H9 (cell line): ENCODE data around the gene GLB1L2. TPM values are rescaled to one million over a fixed set of nuclear protein-coding genes. Genes with fewer than 3 reads are reported as not detected.
A peak's percentile ranks its signal among the peaks of the same experiment; 100 is the strongest.

Experiments
- DNase-seq: peaks from one replicate; pipeline ENCODE4 v3.0.0-alpha.2; 2017
- H2AFZ ChIP-seq: one replicate; pipeline ENCODE4 v1.6.1; 2013; ENCODE audit warnings: mild to moderate bottlenecking, low read length, control low read depth, moderate library complexity
- H2AK5ac ChIP-seq: 2 replicates; pipeline ENCODE4 v1.6.1; 2013; ENCODE audit warnings: low read length, control low read depth, mixed read lengths; ENCODE audit not compliant: insufficient read length
- H2BK120ac ChIP-seq: one replicate; pipeline ENCODE4 v1.6.1; 2013; ENCODE audit warnings: low read depth, mild to moderate bottlenecking, low read length, control low read depth, inconsistent platforms; ENCODE audit not compliant: poor library complexity, severe bottlenecking
- H2BK12ac ChIP-seq: 2 replicates; pipeline ENCODE4 v1.6.1; 2013; ENCODE audit warnings: low read length, control low read depth, mixed read lengths, low read depth; ENCODE audit not compliant: insufficient read length
- H2BK15ac ChIP-seq: 2 replicates; pipeline ENCODE4 v1.6.1; 2013; ENCODE audit warnings: low read depth, low read length, control low read depth
- H2BK20ac ChIP-seq: one replicate; pipeline ENCODE4 v1.6.1; 2013; ENCODE audit warnings: low read depth, mild to moderate bottlenecking, low read length, control low read depth, inconsistent platforms; ENCODE audit not compliant: poor library complexity, severe bottlenecking
- H2BK5ac ChIP-seq: 2 replicates; pipeline ENCODE4 v1.6.1; 2013; ENCODE audit warnings: low read length, control low read depth, mixed read lengths; ENCODE audit not compliant: insufficient read length
- H3K14ac ChIP-seq: 2 replicates; pipeline ENCODE4 v1.6.1; 2013; ENCODE audit warnings: low read length, control low read depth; ENCODE audit not compliant: insufficient read depth
- H3K18ac ChIP-seq: 2 replicates; pipeline ENCODE4 v1.6.1; 2013; ENCODE audit warnings: low read depth, mild to moderate bottlenecking, mixed read lengths, low read length, control low read depth; ENCODE audit not compliant: insufficient read length
- H3K23ac ChIP-seq: 2 replicates; pipeline ENCODE4 v1.6.1; 2013; ENCODE audit warnings: low read length, control low read depth, mixed read lengths, low read depth; ENCODE audit not compliant: insufficient read length
- H3K23me2 ChIP-seq: 2 replicates; pipeline ENCODE4 v1.6.1; 2013; ENCODE audit warnings: low read depth, mild to moderate bottlenecking, mixed read lengths, low read length, control low read depth; ENCODE audit not compliant: insufficient read length, poor library complexity, severe bottlenecking
- H3K27ac ChIP-seq: 2 replicates; pipeline ENCODE4 v1.5.1; 2013; ENCODE audit warnings: low read length, control low read depth, mixed read lengths, low read depth; ENCODE audit not compliant: insufficient read length
- H3K27me3 ChIP-seq: 2 replicates; pipeline ENCODE4 v1.6.1; 2013; ENCODE audit warnings: low read length, control low read depth, inconsistent platforms; ENCODE audit not compliant: insufficient read depth
- H3K4ac ChIP-seq: 2 replicates; pipeline ENCODE4 v1.6.1; 2013; ENCODE audit warnings: low read depth, mild to moderate bottlenecking, control low read depth, inconsistent platforms, low read length, moderate library complexity
- H3K4me1 ChIP-seq: 2 replicates; pipeline ENCODE4 v1.6.1; 2013; ENCODE audit warnings: low read length, control low read depth, inconsistent platforms; ENCODE audit not compliant: insufficient read depth
- H3K4me2 ChIP-seq: 2 replicates; pipeline ENCODE4 v1.6.1; 2013; ENCODE audit warnings: low read length, control low read depth, mixed read lengths; ENCODE audit not compliant: insufficient read length, insufficient read depth
- H3K56ac ChIP-seq: 2 replicates; pipeline ENCODE4 v1.6.1; 2013; ENCODE audit warnings: low read depth, mild to moderate bottlenecking, mixed read lengths, low read length, control low read depth; ENCODE audit not compliant: insufficient read length
- H3K79me1 ChIP-seq: 2 replicates; pipeline ENCODE4 v1.6.1; 2013; ENCODE audit warnings: low read depth, mild to moderate bottlenecking, moderate library complexity, low read length, control low read depth, inconsistent platforms; ENCODE audit not compliant: insufficient read depth, poor library complexity, severe bottlenecking
- H3K79me2 ChIP-seq: 2 replicates; pipeline ENCODE4 v1.6.1; 2013; ENCODE audit warnings: low read length, control low read depth, inconsistent platforms; ENCODE audit not compliant: insufficient read depth
- H3K9ac ChIP-seq: 2 replicates; pipeline ENCODE4 v1.6.1; 2013; ENCODE audit warnings: low read length, control low read depth, mixed read lengths; ENCODE audit not compliant: insufficient read length; ENCODE audit errors: extremely low read depth
- H3K9me3 ChIP-seq: one replicate; pipeline ENCODE4 v1.6.1; 2013; ENCODE audit warnings: low read depth, low read length, inconsistent platforms; ENCODE audit not compliant: control insufficient read depth
- H3T11ph ChIP-seq: one replicate; pipeline ENCODE4 v1.6.1; 2013; ENCODE audit warnings: mild to moderate bottlenecking, low read length, control low read depth, inconsistent platforms
- H4K20me1 ChIP-seq: one replicate; pipeline ENCODE4 v1.6.1; 2013; ENCODE audit not compliant: control insufficient read depth, insufficient read length, insufficient read depth
- H4K5ac ChIP-seq: 2 replicates; pipeline ENCODE4 v1.6.1; 2013; ENCODE audit warnings: low read depth, mild to moderate bottlenecking, mixed read lengths, low read length, control low read depth; ENCODE audit not compliant: insufficient read length
- H4K8ac ChIP-seq: replicated peaks from 2 replicates; pipeline ENCODE4 v1.6.1; 2013; ENCODE audit warnings: low read length, control low read depth, mixed read lengths, low read depth; ENCODE audit not compliant: insufficient read length
- H4K91ac ChIP-seq: 2 replicates; pipeline ENCODE4 v1.6.1; 2013; ENCODE audit warnings: low read depth, mild to moderate bottlenecking, moderate library complexity, mixed read lengths, low read length, control low read depth; ENCODE audit not compliant: insufficient read length
- H3K27ac Mint-ChIP-seq, 3 experiments: 2 replicates in 2 of 3; 3 replicates in 1 of 3; pipeline ENCODE4 v1.8.0; 2020 to 2021; ENCODE audit warnings: mixed read lengths in 3 of 3, mild to moderate bottlenecking in 1 of 3, moderate library complexity in 1 of 3
- H3K27me3 Mint-ChIP-seq: 2 replicates; pipeline ENCODE4 v1.8.0; 2021; ENCODE audit warnings: low read depth, mild to moderate bottlenecking, moderate library complexity, mixed read lengths
- H3K36me3 Mint-ChIP-seq, 3 experiments: 2 replicates in 2 of 3; 3 replicates in 1 of 3; pipeline ENCODE4 v1.8.0; 2020 to 2021; ENCODE audit warnings: low read depth in 3 of 3, mixed read lengths in 3 of 3; ENCODE audit not compliant: insufficient read depth in 1 of 3
- H3K4me1 Mint-ChIP-seq, 2 experiments: 2 replicates each; pipeline ENCODE4 v1.8.0; 2020; ENCODE audit warnings: mixed read lengths in 2 of 2
- H3K4me3 Mint-ChIP-seq, 2 experiments: 2 replicates in 1 of 2; 3 replicates in 1 of 2; pipeline ENCODE4 v1.8.0; 2020 to 2021; ENCODE audit warnings: mild to moderate bottlenecking in 2 of 2, mixed read lengths in 2 of 2, moderate library complexity in 1 of 2
- H3K9me3 Mint-ChIP-seq, 2 experiments: 2 replicates in 1 of 2; 3 replicates in 1 of 2; pipeline ENCODE4 v1.8.0; 2020; ENCODE audit warnings: mild to moderate bottlenecking in 2 of 2, mixed read lengths in 2 of 2, moderate library complexity in 1 of 2
- WGBS: extraction: QIAGEN DNeasy Blood & Tissue Kit; methylation state at CpG from one replicate; pipeline ENCODE4 v1.1.7; 2013; ENCODE audit warnings: missing lambda C conversion rate, low lambda C conversion rate, mixed read lengths; ENCODE audit not compliant: insufficient read length; ENCODE audit errors: extremely low coverage; 5-methylcytosine and 5-hydroxymethylcytosine counted together
- total RNA-seq: library from RNA; stranded (reverse); gene quantifications from 2 replicates; pipeline ENCODE4 v1.2.1, GENCODE V29; 2021
- TF ChIP-seq, protein P1 (sequence below): fragments of 200-600 bp; sonication (generic); conservative IDR thresholded peaks from 3 replicates; pipeline ENCODE4 v1.8.0; 2021; ENCODE audit warnings: antibody characterized with exemption, mild to moderate bottlenecking

GLB1L2 gene
- total RNA-seq, 1 experiment from 2014 or later = 2.4 TPM

DNA sequence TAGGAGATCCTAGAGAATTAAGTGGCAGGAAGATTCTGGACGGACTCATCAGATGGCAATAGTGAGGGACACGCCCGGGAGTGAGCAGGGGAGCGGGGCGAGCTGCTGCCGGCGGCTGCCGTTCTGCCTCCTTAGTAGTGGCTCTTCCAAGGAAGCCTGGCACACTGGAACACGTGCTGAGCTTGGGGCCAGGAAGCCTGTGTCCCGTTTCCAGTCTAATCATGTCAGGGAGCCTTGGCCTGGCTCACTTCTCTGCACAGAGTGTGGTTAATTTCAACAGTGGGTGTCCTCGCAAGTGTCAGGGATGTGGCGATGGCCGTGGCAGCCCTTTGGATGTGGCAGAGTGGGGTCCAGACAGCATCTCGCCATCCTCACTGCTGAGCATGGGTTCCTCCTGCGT is 39.1 kb upstream of the GLB1L2 start:
- Histone ChIP-seq H3K14ac (no peak overlapping the region), H4K8ac (no peak overlapping the region), H2BK5ac (no peak overlapping the region), H4K91ac (no peak overlapping the region), H3K18ac (no peak overlapping the region), H3K9ac (no peak overlapping the region), H2AK5ac (no peak overlapping the region), H2BK12ac (no peak overlapping the region), H4K20me1 (no peaks in the 10 kb centered on the region), H3K4me1 (no peaks in the 10 kb centered on the region), H3K23ac (no peak overlapping the region), H3K27ac (no peak overlapping the region), H3K79me1 (no peaks in the 10 kb centered on the region), H3K4me2 (no peak overlapping the region), H4K5ac (no peak overlapping the region), H3T11ph (no peak overlapping the region), H2AFZ (no peak overlapping the region), H3K56ac (no peak overlapping the region), H3K79me2 (no peaks in the 10 kb centered on the region), H3K4ac (no peak overlapping the region), H3K9me3 (no peaks in the 10 kb centered on the region), H3K27me3 (no peaks in the 10 kb centered on the region), H2BK15ac (no peak overlapping the region), H2BK120ac (no peak overlapping the region), H3K23me2 (no peaks in the 10 kb centered on the region), H2BK20ac (no peak overlapping the region)
- TF ChIP-seq, protein P1, sequence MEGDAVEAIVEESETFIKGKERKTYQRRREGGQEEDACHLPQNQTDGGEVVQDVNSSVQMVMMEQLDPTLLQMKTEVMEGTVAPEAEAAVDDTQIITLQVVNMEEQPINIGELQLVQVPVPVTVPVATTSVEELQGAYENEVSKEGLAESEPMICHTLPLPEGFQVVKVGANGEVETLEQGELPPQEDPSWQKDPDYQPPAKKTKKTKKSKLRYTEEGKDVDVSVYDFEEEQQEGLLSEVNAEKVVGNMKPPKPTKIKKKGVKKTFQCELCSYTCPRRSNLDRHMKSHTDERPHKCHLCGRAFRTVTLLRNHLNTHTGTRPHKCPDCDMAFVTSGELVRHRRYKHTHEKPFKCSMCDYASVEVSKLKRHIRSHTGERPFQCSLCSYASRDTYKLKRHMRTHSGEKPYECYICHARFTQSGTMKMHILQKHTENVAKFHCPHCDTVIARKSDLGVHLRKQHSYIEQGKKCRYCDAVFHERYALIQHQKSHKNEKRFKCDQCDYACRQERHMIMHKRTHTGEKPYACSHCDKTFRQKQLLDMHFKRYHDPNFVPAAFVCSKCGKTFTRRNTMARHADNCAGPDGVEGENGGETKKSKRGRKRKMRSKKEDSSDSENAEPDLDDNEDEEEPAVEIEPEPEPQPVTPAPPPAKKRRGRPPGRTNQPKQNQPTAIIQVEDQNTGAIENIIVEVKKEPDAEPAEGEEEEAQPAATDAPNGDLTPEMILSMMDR = no peak
- no peak overlapping the region for H3K4me3 Mint-ChIP-seq
- peak overlapping the region in 1 of 3 experiments; percentile 41; a peak in 2 of 7 replicates for H3K27ac Mint-ChIP-seq
- H3K36me3 Mint-ChIP-seq = peaks cover 9 to 32% (median 20%) of the 10 kb centered on the region in 3 experiments; a peak in 6 of 7 replicates
- DNase-seq = no peak
- H3K27me3 Mint-ChIP-seq = no peaks in the 10 kb centered on the region
- WGBS = no CpG with 5 or more reads among the region's 15 CpGs
- H3K4me1 Mint-ChIP-seq = peaks cover 12 to 14% of the 10 kb centered on the region in 2 experiments
- no peaks in the 10 kb centered on the region for H3K9me3 Mint-ChIP-seq
